CD4-positive, alpha-beta T cell treated with Interleukin-15 for 4 hours (primary cell): ENCODE data around the gene KRTAP10-8.
"Not testable (repeated sequence)": the region's sequence is repeated elsewhere in the genome, so short reads cannot be mapped to it uniquely, and the experiment has no call there.

Experiments
- DNase-seq: peaks from one replicate; pipeline ENCODE4 v3.0.0-alpha.2; 2020; ENCODE audit warnings: low spot score

Gene KRTAP10-8

DNA sequence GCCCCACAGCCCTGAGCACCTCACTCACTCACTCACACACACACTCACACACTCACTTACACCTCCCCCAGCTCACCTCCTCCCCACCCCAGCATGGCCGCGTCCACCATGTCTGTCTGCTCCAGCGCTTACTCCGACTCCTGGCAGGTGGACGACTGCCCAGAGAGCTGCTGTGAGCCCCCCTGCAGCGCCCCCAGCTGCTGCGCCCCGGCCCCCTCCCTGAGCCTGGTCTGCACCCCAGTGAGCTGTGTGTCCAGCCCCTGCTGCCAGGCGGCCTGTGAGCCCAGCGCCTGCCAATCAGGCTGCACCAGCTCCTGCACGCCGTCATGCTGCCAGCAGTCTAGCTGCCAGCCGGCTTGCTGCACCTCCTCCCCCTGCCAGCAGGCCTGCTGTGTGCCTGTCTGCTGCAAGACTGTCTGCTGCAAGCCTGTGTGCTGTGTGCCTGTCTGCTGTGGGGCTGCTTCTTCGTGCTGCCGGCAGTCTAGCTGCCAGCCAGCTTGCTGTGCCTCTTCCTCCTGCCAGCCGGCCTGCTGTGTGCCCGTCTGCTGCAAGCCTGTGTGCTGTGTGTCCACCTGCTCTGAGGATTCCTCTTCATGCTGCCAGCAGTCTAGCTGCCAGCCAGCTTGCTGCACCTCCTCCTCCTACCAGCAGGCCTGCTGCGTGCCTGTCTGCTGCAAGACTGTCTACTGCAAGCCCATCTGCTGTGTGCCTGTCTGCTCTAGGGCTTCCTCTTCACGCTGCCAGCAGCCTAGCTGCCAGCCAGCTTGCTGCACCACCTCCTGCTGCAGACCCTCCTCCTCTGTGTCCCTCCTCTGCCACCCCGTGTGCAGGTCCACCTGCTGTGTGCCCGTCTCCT, 34.7 kb downstream of the KRTAP10-8 start, which contains the start of gene KRTAP10-11:
TSS of gene KRTAP10-11 (plus strand) at position 49 of the 856 bp plus-strand sequence. CDS start at position 94, 45 bp downstream.
- DNase-seq, result not testable (repeated sequence)

DNA sequence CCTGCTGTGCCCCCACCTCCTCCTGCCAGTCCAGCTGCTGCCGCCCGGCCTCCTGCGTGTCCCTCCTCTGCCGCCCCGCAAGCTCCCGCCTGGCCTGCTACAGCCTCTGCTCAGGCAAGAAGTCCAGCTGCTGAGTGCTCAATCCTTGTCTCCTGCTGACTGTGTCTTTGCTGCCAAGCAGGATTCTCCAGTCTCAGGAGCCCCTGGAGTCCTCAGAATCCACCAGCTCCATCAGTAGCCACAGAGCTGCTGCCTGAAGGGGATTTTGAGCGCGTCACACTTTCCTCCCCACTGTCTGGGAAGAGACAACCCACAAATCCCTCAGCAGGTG, 35.3 kb downstream of the KRTAP10-8 start:
- DNase-seq, result no peak

DNA sequence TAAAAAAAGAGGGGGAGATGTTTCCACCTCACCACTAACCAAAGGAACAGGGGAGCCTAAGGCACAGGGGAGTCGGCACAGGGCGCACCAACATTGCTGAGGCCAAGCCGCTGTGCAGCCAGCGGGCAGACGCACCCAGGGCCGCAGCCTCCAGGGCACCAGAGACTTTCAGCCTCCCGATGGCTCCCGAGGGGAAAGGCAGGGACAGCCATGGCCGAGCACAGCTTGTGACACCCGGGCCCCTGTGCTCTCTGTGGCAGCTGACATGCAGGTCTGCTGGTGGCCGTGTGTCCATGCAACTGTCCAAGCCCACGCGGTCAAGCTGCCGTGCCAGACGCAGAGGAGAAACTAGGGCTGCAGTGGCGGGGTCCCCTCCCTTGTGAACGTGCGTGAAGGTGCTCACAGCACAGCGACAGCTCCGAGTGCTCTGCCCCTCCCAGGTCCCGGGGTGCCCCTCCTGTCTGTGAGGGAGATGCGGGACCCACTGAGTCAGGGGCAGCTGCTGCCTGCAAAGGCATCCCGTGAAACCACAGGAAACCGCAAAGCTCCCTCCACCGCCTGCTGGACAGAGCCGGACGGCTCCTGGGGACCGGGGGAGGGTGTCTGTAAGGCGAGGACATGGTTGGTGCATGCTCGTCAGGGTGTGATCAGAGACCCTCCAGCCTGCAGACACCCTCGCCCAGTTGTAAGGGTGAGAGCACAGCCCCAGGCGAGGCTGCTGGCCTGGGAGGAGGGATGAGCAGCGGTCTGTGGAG, 36.9 kb downstream of the KRTAP10-8 start:
- DNase-seq, result no peak

DNA sequence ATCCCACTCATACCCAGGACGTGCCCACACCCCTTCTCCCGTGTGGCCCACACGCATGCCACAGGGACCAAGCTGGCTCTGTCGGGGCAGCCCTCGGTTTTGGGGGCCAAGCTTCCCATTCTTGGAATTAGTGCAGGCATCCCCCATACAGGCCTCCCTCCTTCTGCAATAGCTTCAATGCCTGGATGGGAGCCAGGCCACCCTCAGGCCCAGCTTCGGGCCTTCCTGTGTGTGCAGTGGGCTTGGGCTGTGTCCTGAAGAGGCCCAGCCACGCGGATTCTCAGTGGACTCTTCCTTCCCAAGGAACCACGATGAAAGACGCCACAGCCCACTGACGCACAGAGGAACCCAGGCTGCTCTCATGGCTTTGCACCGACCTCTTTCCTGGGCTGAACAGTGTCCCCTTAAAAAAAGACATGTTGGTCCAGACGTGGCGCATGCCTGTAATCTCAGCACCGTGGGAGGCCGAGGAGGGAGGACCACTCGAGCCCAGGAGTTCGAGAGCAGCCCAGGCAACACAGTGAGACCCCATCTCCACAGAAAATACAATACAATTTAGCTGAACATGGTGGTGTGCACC, 37.7 kb downstream of the KRTAP10-8 start:
- no peak for DNase-seq

DNA sequence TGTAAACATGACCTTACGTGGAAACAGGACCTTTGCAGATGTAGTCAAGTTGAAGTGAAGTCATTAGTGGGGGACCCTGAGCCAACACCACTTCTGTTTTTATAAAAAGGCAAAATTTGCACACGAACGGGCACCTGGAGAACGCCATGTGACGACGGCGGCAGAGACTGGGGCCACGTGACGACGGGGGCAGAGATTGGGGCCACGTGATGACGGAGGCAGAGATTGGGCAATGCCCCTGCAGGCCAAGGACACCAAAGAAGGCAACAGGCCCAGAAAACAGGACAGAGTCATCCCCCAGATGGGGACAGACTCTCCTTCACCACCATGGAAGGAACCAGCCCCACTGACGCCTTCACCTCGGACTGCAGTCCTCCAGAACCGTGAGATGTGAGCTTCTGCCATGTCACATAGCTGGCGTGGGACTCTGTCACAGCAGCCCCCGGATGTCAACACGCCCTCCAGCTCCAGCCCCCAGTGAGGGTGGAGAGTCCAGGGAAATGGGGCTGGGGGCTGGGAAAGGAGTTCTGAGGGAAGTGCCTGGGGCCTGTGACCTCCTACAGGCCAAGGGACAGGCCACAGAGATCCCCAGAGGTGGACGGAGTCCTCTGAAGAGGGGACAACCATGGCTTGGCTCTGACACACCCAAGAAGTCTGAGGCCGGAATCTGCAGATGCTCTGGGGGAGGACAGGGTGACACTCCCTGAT, 38.5 kb downstream of the KRTAP10-8 start:
- no peak for DNase-seq

DNA sequence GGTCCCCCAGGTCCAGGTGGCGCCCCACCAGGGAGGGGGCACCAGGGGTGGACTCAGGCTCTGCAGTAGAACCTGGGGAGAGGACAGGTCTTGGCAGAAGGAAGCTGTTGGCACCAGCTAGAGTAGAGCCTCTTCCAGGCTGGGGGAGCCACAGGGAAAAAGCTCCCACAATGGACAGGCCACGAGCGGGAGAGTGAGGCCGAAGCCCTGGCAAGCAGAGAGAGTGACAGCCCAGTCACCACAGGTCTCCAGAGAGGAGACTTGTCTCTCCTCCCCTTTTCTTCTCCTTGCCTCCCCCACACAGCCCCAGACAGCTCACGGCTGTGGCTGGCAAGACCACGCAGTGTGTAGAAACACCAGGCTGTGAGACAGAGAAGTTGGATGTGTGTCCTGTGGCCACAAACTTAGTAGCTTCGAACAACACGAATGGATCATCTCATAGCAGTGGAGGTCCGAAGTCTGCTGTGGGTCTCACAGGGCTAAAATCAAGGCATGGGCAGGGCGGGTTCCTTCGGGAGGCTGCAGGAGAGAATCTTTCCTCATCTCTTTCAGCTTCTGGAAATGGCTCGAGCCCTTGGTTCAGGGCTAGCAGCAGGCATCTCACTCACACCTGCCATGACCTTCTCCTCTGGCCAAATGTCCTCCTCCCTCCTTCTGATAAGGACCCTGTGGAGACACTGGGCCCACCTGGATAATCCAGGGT, 39.2 kb downstream of the KRTAP10-8 start:
- no peak for DNase-seq

DNA sequence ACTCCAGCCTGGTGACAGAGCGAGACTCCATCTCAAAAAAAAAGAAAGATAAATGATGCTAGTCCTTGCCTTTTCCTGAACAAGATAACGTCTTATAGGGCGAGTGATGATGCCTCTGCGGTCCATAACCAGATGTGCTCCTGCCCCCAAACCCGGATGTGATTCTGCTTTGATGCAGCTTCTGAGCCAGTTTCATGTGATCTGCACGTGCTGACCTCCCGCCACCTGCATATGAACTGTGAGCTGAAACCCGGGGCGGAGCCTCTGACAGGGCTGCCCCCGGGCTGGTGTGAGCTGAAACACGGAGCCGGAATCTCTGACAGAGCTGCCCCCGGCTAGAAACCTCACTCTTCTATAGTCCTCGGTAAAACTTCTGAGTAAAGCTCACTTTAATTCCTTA, 41.2 kb downstream of the KRTAP10-8 start:
- no peak for DNase-seq

DNA sequence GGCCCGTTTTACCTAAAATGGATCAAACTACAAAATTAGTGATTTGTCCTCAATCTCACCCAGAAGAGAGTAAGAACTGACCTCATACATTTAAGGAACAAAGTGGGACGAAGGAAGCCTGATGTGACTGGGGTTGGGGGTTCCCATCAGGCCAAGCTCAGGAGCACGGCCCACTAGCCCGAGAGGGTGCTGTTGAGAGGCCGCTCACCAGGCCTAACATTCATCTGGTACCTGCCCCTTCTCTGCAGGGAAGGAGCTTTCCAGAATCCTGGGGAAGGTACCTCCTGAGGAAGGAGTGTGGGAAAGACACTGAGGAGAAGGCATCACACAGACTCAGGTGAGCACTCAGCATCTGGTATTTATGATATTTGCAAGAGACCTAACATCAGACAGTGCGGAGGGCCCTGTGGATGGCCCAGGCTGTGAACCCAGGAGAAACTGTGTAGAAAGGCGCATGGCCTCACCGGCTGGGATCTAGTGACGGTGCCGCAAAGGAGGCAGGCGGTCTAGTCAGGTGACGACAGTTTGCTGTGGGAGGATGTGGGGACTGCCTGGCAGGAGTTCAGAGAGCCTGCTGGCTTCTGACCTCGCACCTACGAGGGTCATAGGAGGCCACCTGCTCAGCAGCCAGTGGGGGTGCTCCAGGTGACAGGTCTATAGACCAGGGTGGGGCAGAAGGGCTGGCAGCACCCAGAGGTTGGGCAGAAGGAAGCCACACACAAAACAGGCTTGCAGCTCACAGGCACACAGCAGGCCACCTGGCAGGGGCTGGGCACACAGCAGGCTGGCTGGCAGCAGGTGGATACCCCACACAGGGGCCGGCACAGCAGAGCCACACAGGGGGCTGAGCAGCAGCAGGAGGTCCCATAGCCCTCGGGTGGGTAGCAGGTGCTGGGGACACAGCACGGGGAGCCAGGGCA, 42.0 kb downstream of the KRTAP10-8 start:
- peak; percentile 45 for DNase-seq

DNA sequence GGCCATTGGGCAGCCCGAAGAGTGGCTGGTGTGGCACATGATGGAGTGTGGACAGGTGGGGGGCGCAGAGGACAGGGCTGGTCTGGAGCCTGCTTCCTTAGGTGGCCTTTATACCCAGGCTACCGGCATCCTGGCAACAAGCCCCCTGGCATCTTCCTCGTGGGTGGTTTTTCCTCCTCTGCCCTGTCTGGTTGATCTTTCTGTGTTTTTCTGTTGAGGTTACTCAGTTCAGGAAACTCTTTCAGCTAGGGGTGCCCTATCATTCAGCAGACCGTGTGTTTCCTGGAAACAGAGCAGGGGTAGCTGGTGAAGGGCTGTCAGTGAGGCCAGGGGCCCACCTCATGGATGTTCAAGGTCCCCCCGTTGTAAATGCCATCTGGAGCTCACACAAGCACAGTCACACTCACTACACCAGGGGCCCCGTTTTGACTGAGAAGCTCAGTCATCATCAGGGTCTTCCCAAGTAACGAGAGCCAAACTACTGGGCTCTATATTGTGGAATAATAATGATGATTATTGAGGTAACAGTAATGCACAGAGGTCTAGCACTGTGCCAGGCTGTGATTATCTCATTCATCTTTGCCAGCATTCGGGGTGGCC, 42.8 kb downstream of the KRTAP10-8 start, which contains the start of gene KRTAP12-4:
TSS of gene KRTAP12-4 (minus strand) at position 84 of the 600 bp plus-strand sequence. CDS start at position 39, 45 bp downstream.
- no peak for DNase-seq

DNA sequence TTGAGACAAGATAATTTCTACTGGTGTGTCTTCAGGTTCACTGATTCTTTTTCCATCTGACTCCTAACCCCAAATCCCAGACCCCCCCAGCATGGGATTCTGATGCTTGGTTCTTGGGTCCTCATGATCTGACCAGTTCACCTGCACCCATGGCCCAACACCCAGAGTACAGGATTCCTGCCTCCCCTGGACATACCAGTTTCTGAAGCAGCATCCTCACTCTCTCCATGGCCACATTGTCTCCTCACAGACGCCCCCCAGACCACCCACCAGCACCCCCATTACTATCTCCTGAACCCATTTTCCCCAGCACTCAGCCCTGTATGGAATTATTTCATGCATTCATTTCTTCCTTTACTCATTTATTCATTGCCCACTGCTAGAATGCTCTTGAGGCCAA, 45.0 kb downstream of the KRTAP10-8 start:
- DNase-seq, result no peak

DNA sequence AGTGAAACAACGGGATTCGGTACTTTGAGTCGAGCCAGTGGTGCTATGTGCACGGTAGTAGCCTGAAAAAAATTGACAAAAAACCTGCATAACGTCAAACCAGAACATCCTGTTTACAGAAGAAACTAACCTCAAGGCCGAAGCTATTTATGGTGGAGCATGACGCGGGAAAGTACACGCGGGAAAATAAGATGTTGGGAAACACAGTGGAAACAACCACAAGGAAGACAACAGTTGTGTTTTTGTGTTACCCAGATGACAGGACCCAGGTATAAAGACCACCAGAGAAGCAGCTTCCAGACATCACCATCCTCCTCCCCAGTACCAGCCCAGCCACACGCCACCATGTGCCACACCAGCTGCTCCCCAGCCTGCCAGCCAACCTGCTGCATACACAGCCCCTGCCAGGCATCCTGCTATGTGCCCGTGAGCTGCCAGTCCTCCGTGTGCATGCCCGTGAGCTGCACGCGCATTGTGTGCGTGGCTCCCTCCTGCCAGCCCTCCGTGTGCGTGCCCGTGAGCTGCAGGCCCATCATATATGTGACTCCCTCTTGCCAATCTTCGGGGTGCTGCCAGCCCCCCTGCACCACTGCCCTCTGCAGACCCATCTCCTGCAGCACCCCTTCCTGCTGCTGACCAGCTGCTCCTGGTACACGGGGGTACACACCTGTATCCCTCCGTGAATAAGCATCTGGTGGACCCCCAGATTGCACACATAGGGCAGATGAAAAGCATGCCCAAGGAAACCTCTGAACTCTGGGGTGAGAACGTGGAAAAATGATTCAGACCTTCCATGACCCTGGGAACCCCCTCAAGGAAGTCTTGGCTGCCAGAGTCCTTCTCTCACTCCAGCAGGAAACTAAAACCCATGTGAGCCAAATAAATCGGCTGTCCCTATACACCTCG, 46.0 kb downstream of the KRTAP10-8 start, which contains the start of gene KRTAP12-3:
TSS of gene KRTAP12-3 (plus strand) at position 298 of the 906 bp plus-strand sequence. CDS start at position 346, 48 bp downstream.
- DNase-seq, result peak; percentile 50

DNA sequence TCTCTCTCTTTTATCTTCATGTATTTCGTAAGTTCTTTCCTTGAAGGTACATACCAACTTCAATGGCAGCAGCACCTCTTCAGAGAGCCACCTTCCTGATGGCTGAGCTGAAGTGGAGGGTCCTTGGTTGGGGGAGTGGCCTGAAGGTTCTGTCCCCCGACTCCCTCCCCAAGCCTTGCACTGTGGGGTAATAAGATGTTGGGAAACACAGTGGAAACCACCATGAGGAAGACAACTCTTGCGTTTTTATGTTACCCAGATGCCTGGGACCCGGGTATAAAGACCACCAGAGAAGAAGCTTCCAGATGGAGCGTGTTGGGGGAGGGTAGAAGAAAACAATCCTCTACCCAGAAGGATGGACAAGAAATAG, 46.6 kb downstream of the KRTAP10-8 start:
- DNase-seq, result no peak

DNA sequence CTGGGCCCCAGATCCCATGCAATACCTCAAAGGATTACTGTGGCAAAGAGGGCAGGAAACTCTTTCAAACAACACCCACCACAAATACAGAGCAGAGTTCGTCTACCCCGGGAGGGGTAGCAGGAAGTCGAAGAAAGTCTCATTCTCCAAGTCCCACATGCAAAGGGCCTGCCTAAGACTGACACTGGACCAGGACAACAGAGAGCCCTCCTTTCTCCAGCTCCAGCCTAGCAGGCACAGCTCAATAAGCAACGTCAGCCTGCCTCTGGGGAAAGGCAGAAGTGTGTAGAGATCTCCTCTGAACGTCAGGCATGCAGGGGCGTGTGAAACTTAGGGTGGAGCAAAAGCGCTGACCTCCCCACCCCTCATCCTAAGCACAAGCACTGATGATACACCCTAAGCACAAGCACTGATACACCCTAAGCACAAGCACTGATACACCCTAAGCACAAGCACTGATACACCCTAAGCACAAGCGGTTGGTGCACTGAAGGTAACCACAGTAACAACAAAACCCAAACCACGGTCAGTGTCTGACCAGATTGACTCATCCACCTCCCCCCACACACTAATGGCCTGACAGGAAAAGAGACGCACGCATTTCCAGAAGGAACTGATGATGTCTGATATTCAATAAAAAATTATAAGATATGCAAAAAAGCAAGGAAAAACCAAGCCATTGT, 47.2 kb downstream of the KRTAP10-8 start:
- peak; percentile 18 for DNase-seq

DNA sequence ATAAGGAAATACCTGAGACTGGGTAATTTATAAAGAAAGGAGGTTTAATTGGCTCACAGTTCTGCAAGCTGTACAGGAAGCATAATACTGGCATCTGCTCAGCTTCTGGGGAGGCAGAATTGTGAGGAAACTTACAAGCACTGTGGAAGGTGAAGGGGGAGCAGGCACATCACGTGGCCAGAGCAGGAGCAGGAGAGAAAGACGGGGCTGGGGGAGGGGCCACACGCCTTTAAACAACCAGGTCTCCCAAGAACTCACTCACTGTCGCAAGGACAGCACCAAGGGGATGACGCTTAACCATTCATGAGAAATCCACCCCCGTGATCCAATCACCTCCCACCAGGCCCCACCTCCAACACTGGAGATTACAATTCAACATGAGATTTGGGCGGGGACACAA, 49.7 kb downstream of the KRTAP10-8 start:
- DNase-seq, result not testable (repeated sequence)
